MCF 10A (cell line): ENCODE data around the gene LHFPL3. TPM values are rescaled to one million over a fixed set of nuclear protein-coding genes. Genes with fewer than 3 reads are reported as not detected.
A peak's percentile ranks its signal among the peaks of the same experiment; 100 is the strongest.

Experiments
- BruUV-seq: library from RNA; stranded (reverse); fragments of 400-500 nt; replicated peaks from 2 replicates; lab custom pipeline; 2021; lab: Mats Ljungman, UMichigan
- CTCF ChIA-PET: fragments of 300-600 bp; sonication (Branson Sonifier 250); formaldehyde crosslinking; extraction: SDS; loops from one replicate; lab custom pipeline; 2021; ENCODE audit warnings: antibody characterized with exemption, inconsistent platforms; lab: Yijun Ruan, JAX
- POLR2A ChIA-PET: fragments of 300-600, 350-650 bp; sonication (Branson Sonifier 250); formaldehyde crosslinking; extraction: SDS; loops from one replicate; lab custom pipeline; 2020; ENCODE audit warnings: antibody characterized with exemption, inconsistent platforms; lab: Yijun Ruan, JAX
- DNase-seq: peaks from one replicate; pipeline ENCODE4 v3.0.0-alpha.2; 2018; ENCODE audit not compliant: unreplicated experiment
- H3K27ac Mint-ChIP-seq: one replicate; pipeline ENCODE4 v1.8.0; 2022; ENCODE audit warnings: mild to moderate bottlenecking, low read depth, mixed read lengths; ENCODE audit not compliant: unreplicated experiment
- H3K27me3 Mint-ChIP-seq: one replicate; pipeline ENCODE4 v1.8.0; 2022; ENCODE audit warnings: mixed read lengths; ENCODE audit not compliant: insufficient read depth, unreplicated experiment
- H3K36me3 Mint-ChIP-seq: one replicate; pipeline ENCODE4 v1.8.0; 2022; ENCODE audit warnings: mild to moderate bottlenecking, moderate library complexity, mixed read lengths; ENCODE audit not compliant: insufficient read depth, unreplicated experiment
- H3K4me1 Mint-ChIP-seq: one replicate; pipeline ENCODE4 v1.8.0; 2022; ENCODE audit warnings: mixed read lengths; ENCODE audit not compliant: insufficient read depth, unreplicated experiment
- H3K4me3 Mint-ChIP-seq: one replicate; pipeline ENCODE4 v1.8.0; 2022; ENCODE audit warnings: mild to moderate bottlenecking, moderate library complexity, mixed read lengths; ENCODE audit not compliant: unreplicated experiment
- H3K9me3 Mint-ChIP-seq: one replicate; pipeline ENCODE4 v1.8.0; 2022; ENCODE audit warnings: mixed read lengths; ENCODE audit not compliant: unreplicated experiment
- intact Hi-C: fragments of 100-400 bp; cut with micrococcal nuclease; formaldehyde crosslinking; loops from 2 replicates; pipeline ENCODE4 v1.14.1; 2022
- total RNA-seq: library from RNA; stranded (reverse); gene quantifications from 2 replicates; pipeline ENCODE4 v1.2.3, GENCODE V29; 2022
- TF ChIP-seq, protein P1 (sequence below): fragments of 200-600 bp; IDR thresholded peaks from one replicate; pipeline ENCODE4 v1.8.0; 2022; ENCODE audit warnings: antibody characterized with exemption, mild to moderate bottlenecking; ENCODE audit not compliant: unreplicated experiment

LHFPL3 gene
- total RNA-seq, 1 experiment from 2014 or later: not detected

- TF ChIP-seq, protein P1, sequence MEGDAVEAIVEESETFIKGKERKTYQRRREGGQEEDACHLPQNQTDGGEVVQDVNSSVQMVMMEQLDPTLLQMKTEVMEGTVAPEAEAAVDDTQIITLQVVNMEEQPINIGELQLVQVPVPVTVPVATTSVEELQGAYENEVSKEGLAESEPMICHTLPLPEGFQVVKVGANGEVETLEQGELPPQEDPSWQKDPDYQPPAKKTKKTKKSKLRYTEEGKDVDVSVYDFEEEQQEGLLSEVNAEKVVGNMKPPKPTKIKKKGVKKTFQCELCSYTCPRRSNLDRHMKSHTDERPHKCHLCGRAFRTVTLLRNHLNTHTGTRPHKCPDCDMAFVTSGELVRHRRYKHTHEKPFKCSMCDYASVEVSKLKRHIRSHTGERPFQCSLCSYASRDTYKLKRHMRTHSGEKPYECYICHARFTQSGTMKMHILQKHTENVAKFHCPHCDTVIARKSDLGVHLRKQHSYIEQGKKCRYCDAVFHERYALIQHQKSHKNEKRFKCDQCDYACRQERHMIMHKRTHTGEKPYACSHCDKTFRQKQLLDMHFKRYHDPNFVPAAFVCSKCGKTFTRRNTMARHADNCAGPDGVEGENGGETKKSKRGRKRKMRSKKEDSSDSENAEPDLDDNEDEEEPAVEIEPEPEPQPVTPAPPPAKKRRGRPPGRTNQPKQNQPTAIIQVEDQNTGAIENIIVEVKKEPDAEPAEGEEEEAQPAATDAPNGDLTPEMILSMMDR: no peak
- H3K36me3 Mint-ChIP-seq: no peaks in the 10 kb centered on the region
- no TSS peak for BruUV-seq
- no peaks in the 10 kb centered on the region for H3K27me3 Mint-ChIP-seq
- no peak overlapping the region for H3K27ac Mint-ChIP-seq
- H3K4me1 Mint-ChIP-seq: no peaks in the 10 kb centered on the region
- CTCF ChIA-PET: interaction anchor here (1.4 to 1.7 kb wide), 2 partner anchors 37 to 60 kb away, joined by 3 to 4 read pairs; no protein-coding TSS in a partner anchor
- DNase-seq: peak; percentile 22
- intact Hi-C loops: no loop called here
- POLR2A ChIA-PET: interaction anchor here (1.2 kb wide), 1 partner anchor 20 kb away, joined by 3 read pairs; no protein-coding TSS in a partner anchor
- no peak overlapping the region for H3K4me3 Mint-ChIP-seq
- H3K9me3 Mint-ChIP-seq: no peaks in the 10 kb centered on the region
These were observed 615.3 kb downstream of the LHFPL3 start for GRCh38 chr7:104943502-104944343.

DNA sequence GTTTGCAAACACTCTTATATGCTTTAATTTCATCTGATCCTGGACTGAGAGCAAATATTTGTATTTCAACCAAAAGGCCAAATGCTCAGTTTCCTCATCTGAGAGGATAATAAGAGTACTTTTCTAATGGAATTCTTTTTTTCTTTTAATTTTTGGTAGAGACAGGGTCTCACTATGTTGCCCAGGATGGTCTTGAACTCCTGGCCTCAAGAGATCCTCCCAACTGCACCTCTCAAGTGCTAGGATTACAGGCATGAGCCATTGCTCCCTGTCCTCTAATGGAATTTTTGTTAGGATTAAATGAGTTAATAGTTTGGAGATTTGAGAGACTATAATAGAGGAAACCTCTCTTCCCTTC is 617.2 kb downstream of the LHFPL3 start:
- Mint-ChIP-seq H3K27ac (peak overlapping the region; percentile 92), H3K36me3 (no peaks in the 10 kb centered on the region), H3K4me1 (no peaks in the 10 kb centered on the region), H3K9me3 (no peaks in the 10 kb centered on the region), H3K27me3 (no peaks in the 10 kb centered on the region), H3K4me3 (no peak overlapping the region)
- POLR2A ChIA-PET: no interaction called here
- TF ChIP-seq, protein P1: no peak
- no peak for DNase-seq
- CTCF ChIA-PET: interaction anchor here (0.6 to 1.6 kb wide), 5 partner anchors 15 to 1883 kb away, joined by 3 to 6 read pairs (median 4); no protein-coding TSS in a partner anchor
- intact Hi-C loops: no loop called here
- TSS peak; percentile 67 for BruUV-seq

DNA sequence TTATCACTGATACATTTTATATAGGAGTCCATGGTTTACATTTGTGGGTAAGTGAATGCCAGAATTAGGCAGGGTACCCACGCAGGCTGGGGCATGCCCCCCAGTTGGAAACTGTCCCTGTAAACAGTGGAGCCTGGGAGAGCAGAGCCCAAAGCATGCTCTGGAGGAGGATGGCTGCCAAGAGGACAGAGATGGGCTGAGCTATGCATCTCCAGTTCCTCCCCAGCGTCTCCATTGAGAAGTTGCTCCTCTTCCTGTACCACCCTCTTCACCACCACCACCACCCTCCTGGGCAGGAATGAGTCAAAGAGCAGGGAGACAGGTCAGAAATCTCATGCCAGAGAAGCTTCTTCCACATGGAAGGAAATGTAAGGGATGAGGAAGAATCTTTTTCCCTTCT is 617.9 kb downstream of the LHFPL3 start:
- Mint-ChIP-seq H3K4me1 (no peaks in the 10 kb centered on the region), H3K36me3 (no peaks in the 10 kb centered on the region), H3K4me3 (no peak overlapping the region), H3K27me3 (no peaks in the 10 kb centered on the region), H3K27ac (no peak overlapping the region), H3K9me3 (no peaks in the 10 kb centered on the region)
- BruUV-seq: no TSS peak
- CTCF ChIA-PET: interaction anchor here (0.8 to 1.6 kb wide), 3 partner anchors 14 to 97 kb away, joined by 3 to 5 read pairs (median 4); no protein-coding TSS in a partner anchor
- intact Hi-C loops: no loop called here
- DNase-seq: peak; percentile 2
- POLR2A ChIA-PET: no interaction called here
- TF ChIP-seq, protein P1: no peak

GRCh38 chr7:104950006-104950405 is 621.6 kb downstream of the LHFPL3 start:
- H3K27ac Mint-ChIP-seq: no peak overlapping the region
- no peaks in the 10 kb centered on the region for H3K36me3 Mint-ChIP-seq
- POLR2A ChIA-PET: no interaction called here
- intact Hi-C loops: no loop called here
- H3K27me3 Mint-ChIP-seq: no peaks in the 10 kb centered on the region
- no peaks in the 10 kb centered on the region for H3K9me3 Mint-ChIP-seq
- DNase-seq: no peak
- no TSS peak for BruUV-seq
- no peaks in the 10 kb centered on the region for H3K4me1 Mint-ChIP-seq
- CTCF ChIA-PET: interaction anchor here (0.8 to 1.3 kb wide), 3 partner anchors 12 to 718 kb away, joined by 3 read pairs; no protein-coding TSS in a partner anchor
- H3K4me3 Mint-ChIP-seq: no peak overlapping the region
- TF ChIP-seq, protein P1: no peak
